GOT3 (cell line): ENCODE data around the gene PRKAG2.

Source experiments
- DNase-seq: peaks from one replicate; lab custom pipeline; 2025; ENCODE audit warnings: mixed read lengths; lab: John Stamatoyannopoulos, UW

Gene PRKAG2

DNA sequence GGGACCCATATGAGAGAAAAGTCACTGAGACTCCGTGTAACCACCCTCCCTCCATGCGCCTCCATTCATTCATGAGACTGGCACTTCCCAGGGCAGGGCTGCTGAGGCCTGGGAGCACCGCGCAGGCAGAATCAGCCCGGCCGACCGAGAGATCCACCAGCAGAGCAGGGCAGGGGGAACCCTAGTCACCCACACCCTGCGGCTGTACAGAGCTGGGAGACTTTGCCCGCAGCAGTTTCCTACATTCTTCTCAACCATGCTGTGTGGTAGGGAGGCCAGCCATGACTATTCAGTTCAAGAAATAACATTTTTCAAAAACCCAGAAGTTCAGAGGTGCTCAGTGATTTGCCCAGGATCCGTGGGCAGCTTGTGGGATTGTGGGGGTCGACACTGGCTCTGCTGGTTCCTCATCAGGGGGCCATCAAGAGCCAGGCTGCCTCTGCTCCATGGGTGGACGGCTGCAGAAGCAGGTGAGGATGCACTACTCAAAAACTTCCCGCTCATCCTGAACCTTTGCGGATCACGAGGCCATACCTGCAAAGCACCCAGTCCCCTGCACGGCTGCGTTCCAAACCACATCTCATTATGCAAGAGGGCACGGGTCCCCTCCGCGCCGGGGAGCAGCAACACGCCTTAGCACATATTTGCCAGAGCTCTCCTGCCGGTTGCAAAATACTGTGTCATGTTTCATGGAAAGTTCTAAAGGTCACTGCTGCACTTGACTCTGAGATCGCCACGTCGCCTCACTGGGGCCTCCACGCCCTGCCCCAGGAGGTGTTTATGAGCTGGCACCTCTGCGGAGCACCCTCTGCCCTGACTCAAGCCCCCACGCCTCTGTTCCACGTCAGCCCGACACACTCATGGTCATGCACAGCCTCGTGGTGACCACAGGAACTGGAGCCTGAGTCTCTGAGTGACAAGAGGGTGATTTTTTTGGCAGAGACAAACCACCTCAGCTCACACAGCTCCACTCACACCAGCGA is 132.0 kb downstream of the PRKAG2 start:
- peak; percentile 41 for DNase-seq

DNA sequence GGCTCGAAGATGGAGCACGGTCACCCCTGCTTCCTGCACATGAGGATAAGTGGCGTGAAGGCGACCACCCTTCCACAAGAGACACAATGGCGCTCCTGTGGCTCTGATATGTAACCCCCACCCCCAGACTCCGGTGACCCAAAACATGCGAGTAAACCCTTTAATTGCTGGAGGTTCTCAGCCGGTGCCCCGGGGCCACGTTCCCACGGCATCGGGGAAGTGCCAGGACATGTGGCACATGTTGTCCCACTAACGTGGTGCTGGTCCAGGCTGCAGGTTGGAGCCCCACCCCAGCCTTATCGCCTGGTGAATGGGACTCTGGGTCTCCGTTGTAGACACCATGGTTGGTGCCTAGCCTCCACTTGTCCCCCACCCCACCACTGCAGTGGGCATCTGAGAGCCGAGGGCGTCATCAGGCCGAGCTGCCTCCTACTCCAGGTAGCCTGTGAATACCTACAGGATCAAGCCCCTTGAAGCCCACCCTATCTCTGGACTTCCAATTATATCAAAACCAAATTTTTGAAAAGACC is 132.8 kb downstream of the PRKAG2 start:
- DNase-seq, result no peak

DNA sequence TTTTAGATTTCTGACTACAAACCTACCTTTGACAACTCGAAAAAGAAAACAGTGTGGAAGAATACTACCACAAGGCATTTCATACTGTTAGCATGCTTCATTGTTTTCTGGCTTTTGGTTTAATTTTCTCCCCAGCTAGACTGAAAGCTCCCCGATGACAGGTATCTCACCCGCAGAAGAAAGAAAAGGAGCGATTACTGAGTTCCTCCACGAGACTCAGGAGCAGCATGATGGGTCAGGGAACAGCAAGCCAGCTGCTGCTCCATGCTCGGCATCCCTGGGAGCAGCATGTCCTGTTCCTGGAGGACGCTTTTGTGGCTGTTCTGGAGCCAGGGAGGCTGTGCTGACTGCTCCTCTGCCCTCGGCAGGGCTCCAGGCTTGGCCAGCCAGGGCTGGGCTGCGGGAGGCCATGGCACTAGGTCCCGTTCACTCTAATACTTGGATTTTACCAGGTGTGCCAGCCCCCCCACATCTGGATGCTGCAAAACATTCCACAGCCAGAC is 133.4 kb downstream of the PRKAG2 start:
- DNase-seq, result no peak

DNA sequence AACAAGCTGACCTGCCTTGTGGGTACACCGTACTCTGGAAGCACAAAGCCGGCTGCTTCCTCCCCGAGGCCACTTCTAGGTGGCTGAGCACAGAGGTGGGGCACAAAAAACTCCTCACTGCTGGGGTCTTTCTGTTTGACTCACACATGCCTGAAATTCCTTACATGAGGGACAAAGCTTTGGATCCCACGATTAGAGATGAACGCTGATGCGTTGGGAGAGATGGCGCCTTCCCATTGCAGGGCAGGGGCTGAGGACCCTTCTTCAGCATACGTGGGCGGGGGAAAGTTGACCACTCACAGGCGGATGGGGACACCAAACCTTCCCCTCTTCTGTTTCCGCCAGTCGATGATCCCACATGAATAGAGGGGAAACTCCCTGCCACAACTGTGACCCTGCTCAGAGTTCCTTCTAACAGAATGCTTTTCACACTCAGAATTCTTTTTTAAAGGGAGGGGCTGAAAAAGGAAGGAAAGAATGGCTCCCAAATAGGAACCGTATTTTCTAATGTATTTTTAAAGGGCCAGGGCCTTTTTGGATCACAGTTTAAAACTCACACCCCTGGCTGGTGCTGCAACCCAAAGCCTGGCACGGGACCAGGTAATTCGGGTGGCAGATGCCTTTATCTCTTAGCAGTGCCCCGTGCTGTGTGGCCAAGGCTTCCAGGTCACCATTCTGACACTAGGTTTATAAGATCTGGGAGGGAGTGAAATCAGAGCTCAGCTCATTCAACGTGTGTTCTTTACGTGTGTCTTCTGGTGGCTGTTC is 134.0 kb downstream of the PRKAG2 start:
- DNase-seq, result no peak

DNA sequence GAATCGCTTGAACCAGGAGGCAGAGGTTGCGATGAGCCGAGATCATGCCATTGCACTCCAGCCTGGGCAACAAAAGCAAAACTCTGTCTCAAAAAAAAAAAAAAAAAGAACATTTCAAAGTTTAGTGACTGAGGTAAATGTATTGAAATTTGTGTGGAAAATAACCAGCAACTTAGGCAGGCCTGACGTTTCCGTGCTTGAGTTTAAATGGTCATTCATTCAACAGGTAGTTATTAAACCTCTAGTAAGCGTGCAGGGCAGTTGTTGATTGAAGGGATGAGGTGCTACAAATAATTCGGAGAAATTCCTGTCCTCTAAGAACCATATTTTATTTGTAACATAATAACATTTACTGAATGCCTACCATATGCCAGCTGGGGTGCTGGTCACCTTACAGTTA is 135.3 kb downstream of the PRKAG2 start:
- DNase-seq, result no peak

DNA sequence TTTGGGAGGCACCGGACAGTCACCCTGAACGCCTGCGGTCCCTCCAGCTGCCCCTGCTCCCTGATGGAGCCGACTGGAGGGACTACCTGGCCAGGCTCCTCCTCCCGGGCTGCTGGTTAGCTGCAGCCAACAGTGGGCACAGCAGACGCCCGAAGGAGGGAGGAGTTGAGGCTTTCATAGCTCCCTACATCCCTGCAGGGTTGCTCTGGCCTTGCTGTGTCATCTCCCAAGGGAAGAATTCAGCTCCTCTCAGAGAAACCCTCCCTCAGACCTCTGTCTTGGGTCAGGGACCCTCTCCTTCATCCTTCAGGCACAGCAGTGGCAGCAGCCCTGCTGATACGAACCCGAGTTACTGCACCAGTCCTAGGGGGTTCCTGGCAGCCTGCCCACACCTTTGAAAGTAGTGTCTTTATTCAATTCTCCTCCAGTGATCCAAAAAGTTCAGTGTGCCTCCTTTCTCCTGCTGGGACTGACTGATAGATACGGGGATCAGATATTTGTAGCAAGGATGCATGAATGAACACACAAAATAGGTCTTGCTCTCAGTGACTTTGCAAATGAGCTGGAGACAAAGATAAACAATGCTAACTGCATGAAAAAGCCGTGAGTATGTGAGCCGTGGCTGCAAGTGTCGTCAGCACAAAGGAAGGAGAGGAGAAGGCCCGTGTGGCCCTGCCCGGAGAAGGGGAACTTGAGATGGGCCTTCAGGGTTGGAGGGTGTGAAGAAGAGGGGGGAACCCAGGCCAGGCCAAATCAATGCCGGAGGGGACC is 136.6 kb downstream of the PRKAG2 start:
- DNase-seq, result no peak

DNA sequence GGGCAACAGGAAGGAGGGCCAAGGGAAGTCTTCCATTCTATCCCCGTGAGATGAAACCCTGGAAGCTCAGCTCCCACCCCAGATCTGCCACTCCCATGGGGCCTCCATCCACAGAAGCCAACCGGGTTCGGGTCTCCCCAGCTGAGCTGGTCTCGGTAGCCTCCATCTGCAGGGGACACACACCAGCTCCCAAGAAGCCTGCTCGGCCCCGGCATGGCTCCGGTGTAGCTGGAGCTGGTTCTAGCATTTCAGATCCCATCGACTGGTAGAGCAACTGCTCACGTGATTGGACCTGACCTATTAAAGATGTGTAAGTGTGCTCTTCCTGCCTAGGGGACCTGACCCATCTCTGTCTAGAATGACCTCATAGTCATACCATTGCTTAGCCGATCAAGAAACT is 138.0 kb downstream of the PRKAG2 start:
- DNase-seq, result no peak

DNA sequence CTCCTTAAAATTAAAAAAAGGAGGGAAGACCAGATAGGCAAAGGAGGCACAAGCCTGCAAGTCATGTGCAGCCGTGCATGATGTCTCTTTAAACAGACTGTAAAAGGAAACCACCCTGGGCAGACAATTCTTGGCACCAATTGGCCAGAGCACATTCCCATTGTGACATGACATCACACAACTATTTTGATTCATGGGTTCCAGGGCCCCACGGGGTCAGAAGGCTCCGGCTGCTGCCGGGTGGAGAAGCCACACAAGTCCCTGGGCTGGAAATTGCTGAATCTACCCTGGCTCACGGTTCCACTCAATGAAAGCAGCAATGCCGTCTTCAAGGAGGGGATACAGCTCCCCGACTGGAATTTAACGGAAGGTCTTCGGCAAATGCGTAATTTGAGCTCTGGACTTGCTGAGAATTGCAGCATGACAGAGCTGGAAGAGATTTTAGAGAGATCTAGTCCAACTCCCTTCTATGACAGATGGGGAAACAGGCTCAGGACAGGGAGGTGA is 140.5 kb downstream of the PRKAG2 start:
- peak; percentile 67 for DNase-seq

DNA sequence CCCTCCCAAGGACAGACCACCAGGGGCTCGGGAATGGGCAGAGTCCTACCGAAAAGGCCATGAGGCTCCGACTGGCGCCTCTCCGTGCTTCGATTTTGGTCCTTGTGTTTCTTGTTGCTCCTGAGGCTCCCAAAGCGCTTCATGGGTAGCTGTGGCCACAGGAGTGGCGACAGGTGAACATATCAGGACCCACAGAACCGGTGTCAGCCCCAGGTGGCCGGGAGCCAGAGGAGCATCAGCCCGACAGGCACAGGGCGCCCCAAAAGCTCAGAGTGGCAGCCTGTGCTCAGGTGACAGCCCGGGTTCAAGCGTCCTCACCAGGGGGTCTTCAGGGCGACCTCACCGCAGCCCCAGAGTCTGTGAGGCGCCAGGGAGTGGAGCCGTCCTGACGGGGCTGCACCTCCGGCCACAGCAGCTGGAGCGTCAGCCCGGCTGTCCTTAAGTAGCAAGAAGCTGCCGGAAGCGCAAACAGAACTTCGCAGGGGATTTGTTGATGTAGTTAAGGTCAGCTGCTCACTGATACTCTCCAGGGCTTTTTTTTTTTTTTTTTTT is 141.0 kb downstream of the PRKAG2 start:
- no peak for DNase-seq

DNA sequence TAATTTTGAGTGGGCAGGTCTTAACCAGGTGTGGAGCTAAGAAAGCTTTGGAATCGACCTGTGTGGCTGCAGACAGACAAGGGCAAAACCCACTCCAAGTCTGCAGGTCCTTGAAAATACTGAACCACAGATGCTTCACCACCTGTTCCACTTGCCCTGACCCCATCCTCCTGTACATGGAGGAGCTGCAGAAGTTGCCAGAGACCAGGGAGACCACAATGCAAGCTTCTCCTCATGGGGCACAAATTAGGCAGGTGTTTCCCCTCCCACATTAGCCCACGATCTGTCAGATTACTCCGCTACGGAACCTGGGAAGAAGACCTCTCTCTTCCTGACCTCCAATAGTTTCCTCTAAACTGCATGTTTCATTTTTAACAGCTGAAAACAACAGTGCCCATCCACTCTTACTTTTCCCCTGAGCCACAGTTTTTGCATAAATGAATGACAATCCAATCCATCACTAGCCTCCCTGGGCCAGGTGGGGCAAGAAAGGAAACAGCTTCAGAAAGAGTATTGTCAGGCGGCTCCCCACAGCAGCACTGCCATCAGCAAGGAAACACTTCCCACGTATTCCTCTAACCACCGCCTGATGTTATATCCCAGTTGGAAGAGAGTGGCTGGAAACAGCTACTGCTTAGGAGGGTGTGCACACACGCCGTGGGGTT is 141.6 kb downstream of the PRKAG2 start:
- DNase-seq, result no peak

DNA sequence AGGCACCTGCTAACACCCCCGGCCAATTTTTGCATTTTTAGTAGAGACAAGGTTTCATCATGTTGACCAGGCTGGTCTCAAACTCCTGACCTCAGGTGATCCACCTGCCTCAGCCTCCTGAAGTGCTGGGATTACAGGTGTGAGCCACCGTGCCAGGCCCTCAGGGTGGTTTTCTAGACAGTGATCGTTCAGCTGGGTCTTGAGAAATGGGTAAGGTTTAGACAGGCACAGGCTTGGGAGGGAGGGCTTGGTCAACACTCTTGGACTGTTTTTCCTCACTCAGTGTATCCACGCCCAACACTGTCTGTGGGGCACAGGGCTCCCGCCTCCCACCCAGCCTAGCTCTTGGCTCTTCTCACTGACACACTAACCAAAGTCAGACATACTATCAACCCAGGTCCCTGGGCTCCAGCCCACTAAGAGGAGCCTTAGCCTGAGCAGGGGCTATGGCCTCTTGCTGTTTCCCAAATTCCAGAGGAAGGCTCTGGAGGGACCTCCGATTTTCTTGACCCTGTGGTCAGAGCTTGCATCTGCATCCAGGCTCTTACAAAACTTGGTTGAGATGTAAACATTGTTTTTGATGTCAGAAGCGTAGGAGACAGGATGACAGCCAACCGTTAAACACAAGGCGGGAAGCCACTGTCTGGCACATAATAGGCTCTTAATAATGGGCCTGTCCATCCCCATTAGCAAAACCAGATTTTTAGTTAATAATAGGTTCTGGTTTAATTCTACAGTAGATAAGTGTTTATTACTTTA is 143.9 kb downstream of the PRKAG2 start:
- DNase-seq, result no peak

DNA sequence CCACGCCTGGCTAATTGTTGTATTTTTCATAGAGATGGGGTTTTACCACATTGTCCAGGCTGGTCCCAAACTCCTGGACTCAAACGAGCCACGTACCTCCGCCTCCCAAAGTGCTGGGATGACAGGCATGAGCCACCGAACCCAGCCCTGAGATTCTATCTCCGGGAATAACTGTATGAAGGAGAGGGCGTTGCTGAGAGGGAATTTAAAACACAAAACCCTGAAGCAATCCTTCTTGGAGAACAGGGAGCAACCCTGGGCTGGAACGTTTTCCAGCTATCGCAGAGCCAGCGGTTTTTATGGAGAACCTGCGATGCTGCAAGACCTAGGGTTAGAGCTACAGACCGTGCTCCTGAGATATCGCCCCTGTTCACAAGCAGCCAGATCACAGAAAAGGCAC is 144.6 kb downstream of the PRKAG2 start:
- no peak for DNase-seq

DNA sequence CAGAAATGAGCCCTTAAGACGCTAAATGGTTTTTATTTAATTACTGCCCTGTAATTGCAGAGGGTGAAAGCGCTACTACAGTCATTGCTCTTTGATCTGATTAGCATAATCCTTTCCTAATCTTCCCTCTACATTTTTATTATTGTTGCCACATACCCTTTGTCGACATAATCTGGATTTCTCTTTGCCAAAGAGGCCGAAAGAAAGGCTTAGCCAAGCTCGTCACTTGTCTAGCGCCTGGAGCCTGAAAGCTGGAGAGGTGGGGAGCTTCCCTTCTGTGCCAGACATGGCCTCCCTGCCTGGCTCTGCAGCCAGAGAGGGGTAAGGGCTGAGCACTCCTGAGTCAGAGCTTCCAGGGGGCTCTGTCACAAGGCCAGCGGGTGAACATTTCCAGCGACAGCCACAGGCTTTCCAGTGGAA is 145.9 kb downstream of the PRKAG2 start:
- no peak for DNase-seq

DNA sequence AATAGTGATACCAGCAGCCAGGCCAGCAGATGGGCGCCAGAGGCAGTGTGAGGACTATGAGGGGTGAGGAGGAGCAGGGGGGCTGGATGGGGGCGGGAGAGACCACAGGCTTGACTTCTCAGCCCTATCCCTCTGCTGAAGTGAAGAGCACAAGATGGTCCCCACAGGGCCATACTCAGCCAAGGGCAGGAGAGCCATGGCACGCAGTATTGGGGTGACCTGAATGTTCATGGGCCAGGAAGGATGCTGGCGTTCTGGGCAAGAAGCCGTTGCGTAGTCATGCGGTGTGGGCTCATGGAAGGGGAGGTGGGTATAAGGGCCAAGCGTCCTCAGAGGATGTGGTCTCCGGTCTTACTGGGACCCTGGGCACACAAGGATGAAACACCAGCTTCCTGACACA is 146.3 kb downstream of the PRKAG2 start:
- DNase-seq, result no peak

DNA sequence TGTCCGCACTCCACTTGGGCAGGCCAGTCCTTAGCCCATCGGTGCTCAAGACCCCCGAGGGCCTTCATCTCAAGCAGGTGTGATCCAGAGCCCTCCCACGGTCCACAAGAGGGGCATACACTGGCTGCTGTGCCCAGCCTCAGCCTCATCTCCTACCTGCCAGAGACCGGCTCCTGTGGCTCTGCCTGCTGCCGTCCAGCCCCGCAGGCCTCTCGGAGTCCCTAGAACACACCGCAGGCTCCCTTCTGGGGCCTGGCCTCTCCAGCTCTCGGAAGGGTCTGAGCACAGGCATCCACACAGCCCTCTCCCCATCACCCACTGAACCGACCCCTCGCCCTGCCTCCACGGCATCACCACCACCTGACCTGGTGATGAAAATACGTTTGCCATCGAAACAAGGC is 147.4 kb downstream of the PRKAG2 start:
- no peak for DNase-seq

DNA sequence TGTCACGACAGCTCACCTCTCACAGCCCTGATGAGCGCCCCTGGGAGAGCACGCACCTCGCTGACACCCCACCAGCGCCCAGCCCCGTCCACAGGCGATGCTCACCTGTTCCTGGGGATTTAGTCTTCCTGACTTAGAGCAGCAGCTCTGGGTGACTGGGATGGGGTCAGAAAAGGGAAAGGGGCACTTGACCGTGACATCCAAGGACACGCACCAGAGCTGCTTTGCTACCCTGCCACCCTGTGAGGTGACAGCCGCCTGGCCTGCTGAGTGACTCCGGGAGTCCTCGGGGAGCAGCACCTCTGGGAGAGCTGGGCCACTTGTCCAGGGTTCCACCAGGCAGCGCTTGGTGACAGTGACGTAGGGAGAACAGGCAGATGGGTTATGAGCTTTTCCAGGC is 148.2 kb downstream of the PRKAG2 start:
- DNase-seq, result no peak

DNA sequence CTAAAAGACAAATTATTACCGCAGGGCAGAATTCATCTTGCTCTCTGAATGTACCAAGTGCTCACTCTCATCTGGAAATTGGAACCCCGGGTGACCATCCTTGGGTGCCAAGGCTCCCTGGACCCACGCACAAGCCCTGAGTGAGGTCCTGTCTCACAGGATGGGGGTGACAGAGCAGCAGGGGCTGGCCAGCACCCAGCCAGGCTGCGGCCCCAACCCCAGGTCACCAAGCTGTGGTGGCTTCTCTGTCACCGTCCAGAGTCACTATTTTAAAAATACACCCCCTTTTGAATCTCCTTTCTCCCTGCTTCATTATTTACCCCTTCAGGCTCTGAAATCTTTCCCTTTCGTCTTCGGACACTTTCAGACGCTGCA is 148.6 kb downstream of the PRKAG2 start:
- no peak for DNase-seq

DNA sequence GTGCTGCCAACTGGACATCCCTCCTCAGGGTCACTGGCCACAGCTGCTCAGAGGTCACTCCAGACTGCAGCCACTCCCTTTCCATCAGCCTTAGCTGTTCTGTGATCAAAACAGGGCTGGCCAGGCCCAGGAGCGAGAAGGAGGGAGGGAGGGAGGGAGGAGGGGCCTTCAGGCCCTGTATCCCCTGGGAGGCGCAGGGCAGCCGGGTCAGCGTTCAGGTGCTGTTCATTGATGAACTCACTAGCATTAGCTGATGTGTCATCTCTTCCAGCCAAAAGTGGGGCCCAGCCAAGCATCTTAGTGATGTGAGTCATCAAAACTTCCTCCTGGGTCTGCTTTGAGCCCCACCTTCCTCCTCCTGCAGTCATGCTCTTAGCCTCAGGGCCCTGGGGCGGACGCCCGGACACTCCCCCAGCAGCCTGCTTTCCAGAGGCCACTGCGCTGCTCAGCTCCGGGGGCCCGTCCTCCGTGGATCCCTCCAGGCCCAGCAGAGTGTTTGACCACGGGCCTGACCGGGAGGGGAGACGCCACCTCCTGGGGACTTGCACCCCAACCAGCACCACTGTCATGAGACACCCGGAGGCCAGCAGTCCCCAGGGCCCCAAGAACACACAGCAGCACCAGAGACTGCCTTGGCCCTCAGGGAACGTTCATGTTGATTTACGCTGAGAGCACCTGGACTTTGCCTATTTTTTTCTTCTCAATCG is 149.2 kb downstream of the PRKAG2 start:
- DNase-seq, result peak; percentile 83
